Ascending aorta (tissue), 2 donors: ENCODE measurements around the gene CA12. TPM values are rescaled to one million over a fixed set of nuclear protein-coding genes. Genes with fewer than 3 reads are reported as not detected.

Experiments used
- DNase-seq, 2 donors: peaks; one replicate each; pipeline ENCODE4 v3.0.0-alpha.2; 2019; ENCODE audit warnings: low spot score in 2 of 2
- H3K27ac ChIP-seq, 2 donors: fragments of 200-600 bp; sonication (generic); one replicate each; pipeline ENCODE4 v1.5.1; 2016 to 2017; ENCODE audit warnings: mild to moderate bottlenecking in 1 of 2
- H3K27me3 ChIP-seq: fragments of 200-600 bp; sonication (generic); one replicate; pipeline ENCODE4 v1.5.1; 2017
- H3K36me3 ChIP-seq, 2 donors: fragments of 200-600 bp; sonication (generic); one replicate each; pipeline ENCODE4 v1.5.1; 2016
- H3K4me1 ChIP-seq, 2 donors: fragments of 200-600 bp; sonication (generic); one replicate each; pipeline ENCODE4 v1.5.1; 2016 to 2017; ENCODE audit warnings: mild to moderate bottlenecking in 1 of 2
- H3K4me3 ChIP-seq, 2 donors: fragments of 200-600 bp; sonication (generic); one replicate each; pipeline ENCODE4 v1.5.1; 2016 to 2017; ENCODE audit warnings: mild to moderate bottlenecking in 1 of 2
- H3K9me3 ChIP-seq, 2 donors: fragments of 200-600 bp; sonication (generic); one replicate each; pipeline ENCODE4 v1.5.1; 2016
- intact Hi-C: fragments of 100-400 bp; cut with DNase I; formaldehyde crosslinking; loops from one replicate; pipeline ENCODE4 v1.15.1; 2023
- total RNA-seq: library from RNA; depleted of rRNA; stranded (reverse); fragments of >200 nt; gene quantifications from one replicate; pipeline ENCODE4 v1.1.0, GENCODE V29; 2016
- TF ChIP-seq, protein P1 (sequence below), 3 experiments: fragments of 200-600 bp in 2 of 3; fragments of 450-650 bp in 1 of 3; sonication (generic) in 2 of 3; IDR thresholded peaks; one replicate each; pipeline ENCODE4 v1.5.1; 2016 to 2019; ENCODE audit warnings: antibody characterized with exemption in 3 of 3, mild to moderate bottlenecking in 1 of 3, moderate library complexity in 1 of 3

Gene CA12
- total RNA-seq, 1 donor from 2014 or later = 10.7 TPM

DNA sequence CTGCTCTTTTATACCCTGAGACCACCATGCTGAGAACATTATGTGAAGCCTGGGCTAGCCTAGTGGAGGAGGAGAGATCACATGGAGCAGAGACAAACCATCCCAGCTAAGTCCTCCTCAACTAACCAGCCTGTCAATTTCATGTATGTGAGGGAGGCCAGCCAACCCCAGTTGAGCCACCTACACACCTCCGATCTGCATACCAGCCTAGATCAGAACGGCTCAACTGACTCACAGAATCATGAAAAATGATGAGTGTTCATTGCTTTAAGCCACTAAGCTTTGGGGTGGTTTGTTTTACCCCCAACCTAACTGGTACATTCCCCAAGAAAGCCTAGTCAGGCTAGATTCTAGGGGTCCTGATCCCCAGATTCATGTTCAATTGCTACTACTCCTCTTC lies 19.4 kb upstream of the CA12 start:
- intact Hi-C loops = loop anchor here (10.0 kb wide), 1 partner anchor 246 kb away; the partner anchor contains the start of gene RPS27L
- no peaks in the 10 kb centered on the region for H3K4me1 ChIP-seq
- H3K27me3 ChIP-seq = no peaks in the 10 kb centered on the region
- DNase-seq = no peak
- H3K27ac ChIP-seq = no peak overlapping the region
- no peaks in the 10 kb centered on the region for H3K9me3 ChIP-seq
- no peak overlapping the region for H3K4me3 ChIP-seq
- TF ChIP-seq, protein P1, sequence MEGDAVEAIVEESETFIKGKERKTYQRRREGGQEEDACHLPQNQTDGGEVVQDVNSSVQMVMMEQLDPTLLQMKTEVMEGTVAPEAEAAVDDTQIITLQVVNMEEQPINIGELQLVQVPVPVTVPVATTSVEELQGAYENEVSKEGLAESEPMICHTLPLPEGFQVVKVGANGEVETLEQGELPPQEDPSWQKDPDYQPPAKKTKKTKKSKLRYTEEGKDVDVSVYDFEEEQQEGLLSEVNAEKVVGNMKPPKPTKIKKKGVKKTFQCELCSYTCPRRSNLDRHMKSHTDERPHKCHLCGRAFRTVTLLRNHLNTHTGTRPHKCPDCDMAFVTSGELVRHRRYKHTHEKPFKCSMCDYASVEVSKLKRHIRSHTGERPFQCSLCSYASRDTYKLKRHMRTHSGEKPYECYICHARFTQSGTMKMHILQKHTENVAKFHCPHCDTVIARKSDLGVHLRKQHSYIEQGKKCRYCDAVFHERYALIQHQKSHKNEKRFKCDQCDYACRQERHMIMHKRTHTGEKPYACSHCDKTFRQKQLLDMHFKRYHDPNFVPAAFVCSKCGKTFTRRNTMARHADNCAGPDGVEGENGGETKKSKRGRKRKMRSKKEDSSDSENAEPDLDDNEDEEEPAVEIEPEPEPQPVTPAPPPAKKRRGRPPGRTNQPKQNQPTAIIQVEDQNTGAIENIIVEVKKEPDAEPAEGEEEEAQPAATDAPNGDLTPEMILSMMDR (IDR thresholded peaks at IDR 0.05) = no peak
- H3K36me3 ChIP-seq = no peaks in the 10 kb centered on the region

DNA sequence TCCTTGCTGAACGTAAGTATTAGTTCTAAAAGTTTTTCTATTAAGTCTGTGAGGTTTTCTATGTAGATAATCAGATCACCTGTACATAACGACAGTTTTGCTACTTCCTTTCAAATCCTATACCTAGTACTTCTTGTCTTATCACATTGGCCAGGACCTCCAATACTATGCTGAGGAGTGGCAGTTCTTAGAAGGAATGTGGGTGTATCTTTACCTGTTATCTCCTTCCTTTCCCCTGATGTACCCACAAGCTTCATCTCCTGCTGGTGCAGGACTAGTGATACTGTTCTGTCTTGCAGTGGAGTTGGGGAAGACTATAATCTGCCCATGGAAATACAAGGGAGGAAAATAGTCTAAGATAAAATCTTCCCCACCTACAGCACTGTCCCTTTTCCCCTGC lies 16.8 kb upstream of the CA12 start:
- H3K9me3 ChIP-seq = no peaks in the 10 kb centered on the region
- TF ChIP-seq, protein P1 (IDR thresholded peaks at IDR 0.05) = no peak
- DNase-seq = no peak
- H3K4me1 ChIP-seq = no peaks in the 10 kb centered on the region
- intact Hi-C loops = no loop called here
- H3K4me3 ChIP-seq = no peak overlapping the region
- H3K36me3 ChIP-seq = no peaks in the 10 kb centered on the region
- no peaks in the 10 kb centered on the region for H3K27me3 ChIP-seq
- no peak overlapping the region for H3K27ac ChIP-seq

DNA sequence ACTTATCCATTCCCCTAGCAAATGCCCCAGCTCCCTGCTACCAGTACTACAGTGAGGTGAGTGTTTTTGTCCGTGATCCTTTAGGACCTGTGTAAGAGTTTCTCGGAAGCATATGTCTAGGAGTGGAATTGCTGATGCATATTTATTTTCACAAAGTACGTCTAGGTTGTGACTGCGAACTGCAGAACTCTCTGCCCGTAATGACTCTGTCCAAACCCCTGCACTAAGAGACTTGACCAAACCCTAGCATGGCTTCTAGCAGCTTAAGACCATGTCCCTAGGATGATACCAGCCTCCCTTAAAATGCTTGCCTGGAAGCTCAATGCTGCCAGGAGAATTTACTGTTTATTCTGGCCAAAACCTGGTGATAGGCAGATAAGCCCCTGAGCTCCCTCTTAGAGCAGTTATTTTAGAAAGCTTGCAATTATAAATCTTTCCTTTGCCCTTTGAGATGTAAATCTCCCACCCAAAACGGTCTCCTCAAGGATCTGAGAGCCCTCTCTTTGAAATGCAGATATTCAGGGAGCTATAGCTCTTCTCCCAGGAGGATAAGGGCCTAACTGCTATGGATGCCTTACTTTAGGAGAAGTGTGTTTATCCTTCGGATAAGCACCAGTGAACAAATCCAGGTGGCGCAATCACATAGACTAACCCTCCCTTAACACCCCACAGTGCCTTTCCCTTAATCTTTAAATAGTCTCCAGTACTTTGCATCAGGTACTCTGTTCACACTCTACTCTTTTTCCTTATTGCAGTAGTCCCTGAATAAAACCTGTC lies 14.7 kb upstream of the CA12 start:
- H3K4me1 ChIP-seq = no peaks in the 10 kb centered on the region
- H3K36me3 ChIP-seq = no peaks in the 10 kb centered on the region
- DNase-seq = no peak
- intact Hi-C loops = no loop called here
- H3K27ac ChIP-seq = no peak overlapping the region
- TF ChIP-seq, protein P1 (IDR thresholded peaks at IDR 0.05) = no peak
- H3K27me3 ChIP-seq = no peaks in the 10 kb centered on the region
- H3K4me3 ChIP-seq = no peak overlapping the region
- no peaks in the 10 kb centered on the region for H3K9me3 ChIP-seq

DNA sequence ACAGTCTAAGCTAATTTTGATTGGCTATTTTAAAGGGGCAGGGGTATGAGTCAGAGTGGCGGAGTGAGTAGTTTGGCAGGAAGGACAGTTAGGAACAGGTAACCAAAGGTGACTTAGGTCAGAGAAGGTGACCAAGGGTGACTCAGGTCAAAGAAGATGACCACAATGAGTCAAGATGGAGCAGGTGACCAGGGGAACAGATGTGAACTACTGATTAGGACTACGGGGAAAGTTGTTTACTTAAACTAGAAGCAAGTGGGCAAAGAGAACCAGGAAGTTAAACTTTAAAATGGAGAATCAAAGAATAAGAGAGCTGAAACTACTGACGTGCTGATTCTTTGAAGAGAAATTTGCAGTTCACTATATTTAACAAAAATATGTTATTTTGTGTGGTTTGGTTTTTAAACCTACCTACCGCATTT lies 14.1 kb upstream of the CA12 start:
- intact Hi-C loops = no loop called here
- TF ChIP-seq, protein P1 (IDR thresholded peaks at IDR 0.05) = no peak
- no peaks in the 10 kb centered on the region for H3K9me3 ChIP-seq
- H3K27me3 ChIP-seq = no peaks in the 10 kb centered on the region
- no peak overlapping the region for H3K27ac ChIP-seq
- H3K36me3 ChIP-seq = no peaks in the 10 kb centered on the region
- DNase-seq = no peak
- H3K4me3 ChIP-seq = no peak overlapping the region
- peaks cover 0 to 1% of the 10 kb centered on the region in 2 donors for H3K4me1 ChIP-seq

DNA sequence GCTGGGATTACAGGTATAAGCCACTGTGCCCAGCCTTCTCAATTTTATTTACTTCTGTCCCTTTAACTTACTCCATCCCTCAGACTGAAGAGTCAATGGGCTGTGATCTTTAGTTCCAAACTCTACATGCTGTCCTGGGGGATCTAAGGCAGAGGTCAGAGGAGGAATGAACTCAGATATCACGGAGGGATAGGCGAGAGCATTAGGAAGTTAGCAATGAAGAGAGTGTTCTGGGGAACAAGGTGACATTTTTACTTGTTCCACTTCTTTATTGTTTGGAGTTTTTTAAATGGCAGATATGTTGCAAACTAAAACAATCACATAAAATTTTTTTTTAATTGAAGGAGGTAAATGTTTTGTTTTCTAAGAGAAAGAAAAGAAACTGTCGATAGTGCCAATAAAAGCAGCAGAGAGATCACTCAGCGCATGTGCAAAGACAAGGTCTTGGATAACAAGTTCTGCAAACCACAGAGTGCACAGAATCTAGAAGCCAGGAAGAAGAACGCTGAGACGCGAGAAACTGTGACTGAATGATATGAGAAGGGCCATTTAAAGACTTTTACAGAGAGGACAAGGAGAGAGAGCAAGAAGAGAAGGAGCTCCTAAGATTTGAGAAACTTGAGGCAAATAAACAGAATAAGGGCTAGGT lies 10.8 kb upstream of the CA12 start:
- TF ChIP-seq, protein P1 (IDR thresholded peaks at IDR 0.05) = no peak
- intact Hi-C loops = no loop called here
- Histone ChIP-seq H3K9me3 (no peaks in the 10 kb centered on the region), H3K4me3 (no peak overlapping the region), H3K27me3 (no peaks in the 10 kb centered on the region), H3K27ac (no peak overlapping the region), H3K36me3 (no peaks in the 10 kb centered on the region), H3K4me1 (peaks cover 0 to 3% of the 10 kb centered on the region in 2 donors)
- DNase-seq = no peak
